ENCODE data around the gene KIAA1143.

The KIAA1143 gene

DNA sequence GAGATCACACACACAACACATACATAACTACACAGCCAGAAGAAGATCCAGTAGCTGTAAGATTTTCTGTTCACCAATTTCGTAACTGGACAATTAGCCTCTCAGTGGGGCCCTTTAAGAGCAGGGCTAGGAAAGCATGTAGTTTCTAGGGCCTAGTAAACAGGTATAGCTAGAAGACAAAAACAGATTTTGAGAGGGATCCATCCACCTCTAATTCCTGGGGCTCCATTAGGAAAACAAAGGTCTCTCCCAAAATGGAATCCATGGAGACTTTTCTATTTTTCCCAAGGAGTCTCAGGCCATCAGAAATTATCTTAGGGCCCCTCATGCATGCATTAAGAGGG, 10.7 kb upstream of the KIAA1143 start:
- Histone ChIP-seq H2AFZ (ENCODE audit: low read length) (no peak overlapping the region), H3K9me3 (ENCODE audit: insufficient read depth, low read depth, low read length) (peaks cover 16% of the 10 kb centered on the region; the same call in 1 of the 2 replicates), H3K27me3 (ENCODE audit: insufficient read depth, low read length, poor library complexity, severe bottlenecking) (no peaks in the 10 kb centered on the region), H3K4me3 (ENCODE audit: low read length, poor library complexity, severe bottlenecking) (no peak overlapping the region), H3K4me1 (ENCODE audit: insufficient read depth, low read length, poor library complexity, severe bottlenecking) (peaks cover 8% of the 10 kb centered on the region), H3K9ac (ENCODE audit: low read depth, low read length, poor library complexity, severe bottlenecking) (no peak overlapping the region), H4K20me1 (ENCODE audit: insufficient read depth, low read length, poor library complexity, severe bottlenecking) (no peaks in the 10 kb centered on the region), H3K79me2 (ENCODE audit: insufficient read depth, low read length) (peaks cover 73% of the 10 kb centered on the region), H3K9me2 (replicated peaks; ENCODE audit: low read depth, low read length) (no peaks in the 10 kb centered on the region), H3F3A (ENCODE audit: low read depth) (no peaks in the 10 kb centered on the region), H3K36me3 (ENCODE audit: insufficient read depth, low read length) (peaks cover 43% of the 10 kb centered on the region; the same call in 1 of the 2 replicates), H3K4me2 (ENCODE audit: low read depth, low read length, poor library complexity, severe bottlenecking) (no peak overlapping the region)
- TF ChIP-seq EZH2phosphoT487 (IDR thresholded peaks at IDR 0.05; ENCODE audit: borderline replicate concordance) = no peak
- TF ChIP-seq, protein P1, sequence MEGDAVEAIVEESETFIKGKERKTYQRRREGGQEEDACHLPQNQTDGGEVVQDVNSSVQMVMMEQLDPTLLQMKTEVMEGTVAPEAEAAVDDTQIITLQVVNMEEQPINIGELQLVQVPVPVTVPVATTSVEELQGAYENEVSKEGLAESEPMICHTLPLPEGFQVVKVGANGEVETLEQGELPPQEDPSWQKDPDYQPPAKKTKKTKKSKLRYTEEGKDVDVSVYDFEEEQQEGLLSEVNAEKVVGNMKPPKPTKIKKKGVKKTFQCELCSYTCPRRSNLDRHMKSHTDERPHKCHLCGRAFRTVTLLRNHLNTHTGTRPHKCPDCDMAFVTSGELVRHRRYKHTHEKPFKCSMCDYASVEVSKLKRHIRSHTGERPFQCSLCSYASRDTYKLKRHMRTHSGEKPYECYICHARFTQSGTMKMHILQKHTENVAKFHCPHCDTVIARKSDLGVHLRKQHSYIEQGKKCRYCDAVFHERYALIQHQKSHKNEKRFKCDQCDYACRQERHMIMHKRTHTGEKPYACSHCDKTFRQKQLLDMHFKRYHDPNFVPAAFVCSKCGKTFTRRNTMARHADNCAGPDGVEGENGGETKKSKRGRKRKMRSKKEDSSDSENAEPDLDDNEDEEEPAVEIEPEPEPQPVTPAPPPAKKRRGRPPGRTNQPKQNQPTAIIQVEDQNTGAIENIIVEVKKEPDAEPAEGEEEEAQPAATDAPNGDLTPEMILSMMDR (conservative IDR thresholded peaks at IDR 0.05; ENCODE audit: low read length) = no peak

DNA sequence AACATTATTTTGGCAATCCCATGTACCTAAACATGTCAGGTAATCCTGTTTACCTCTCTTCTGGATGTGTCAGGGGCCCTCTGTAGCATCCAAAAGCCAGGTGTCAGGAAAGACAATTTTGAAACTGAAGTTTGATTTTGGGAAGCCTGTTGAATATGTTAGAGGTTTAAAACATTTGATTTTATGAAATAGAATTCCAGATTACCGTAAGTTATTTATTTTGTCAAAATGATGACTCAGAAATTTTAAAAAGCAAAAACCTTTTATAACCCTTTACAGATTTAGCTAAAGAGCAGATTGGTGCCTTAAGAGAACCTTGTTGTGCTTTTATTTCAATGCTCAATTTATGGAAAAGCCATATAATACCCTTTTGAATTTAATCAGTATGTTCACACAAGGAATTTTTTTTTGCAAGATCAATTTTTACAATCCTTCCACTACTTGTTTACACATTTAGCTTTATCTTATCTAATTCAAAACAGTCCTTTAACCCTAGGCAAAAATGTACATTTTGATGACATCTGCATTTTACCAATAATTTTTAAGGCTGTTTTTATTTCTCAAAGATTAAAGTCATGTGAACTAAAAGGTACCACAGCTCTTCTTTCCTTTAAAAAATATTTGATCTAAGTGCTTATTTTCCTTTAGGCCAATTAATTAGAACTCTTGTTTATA, 10.1 kb upstream of the KIAA1143 start:
- Histone ChIP-seq H3K9me2 (replicated peaks; ENCODE audit: low read depth, low read length) (no peaks in the 10 kb centered on the region), H3K4me3 (ENCODE audit: low read length, poor library complexity, severe bottlenecking) (no peak overlapping the region), H3K9ac (ENCODE audit: low read depth, low read length, poor library complexity, severe bottlenecking) (no peak overlapping the region), H2AFZ (ENCODE audit: low read length) (no peak overlapping the region), H3F3A (ENCODE audit: low read depth) (no peaks in the 10 kb centered on the region), H4K20me1 (ENCODE audit: insufficient read depth, low read length, poor library complexity, severe bottlenecking) (no peaks in the 10 kb centered on the region), H3K27me3 (ENCODE audit: insufficient read depth, low read length, poor library complexity, severe bottlenecking) (no peaks in the 10 kb centered on the region), H3K9me3 (ENCODE audit: insufficient read depth, low read depth, low read length) (peaks cover 16% of the 10 kb centered on the region; the same call in 1 of the 2 replicates), H3K36me3 (ENCODE audit: insufficient read depth, low read length) (peaks cover 38% of the 10 kb centered on the region; the same call in 1 of the 2 replicates), H3K4me2 (ENCODE audit: low read depth, low read length, poor library complexity, severe bottlenecking) (no peak overlapping the region), H3K79me2 (ENCODE audit: insufficient read depth, low read length) (peaks cover 77% of the 10 kb centered on the region), H3K4me1 (ENCODE audit: insufficient read depth, low read length, poor library complexity, severe bottlenecking) (peaks cover 8% of the 10 kb centered on the region)
- TF ChIP-seq, protein P1 (conservative IDR thresholded peaks at IDR 0.05; ENCODE audit: low read length) = no peak
- TF ChIP-seq EZH2phosphoT487 (IDR thresholded peaks at IDR 0.05; ENCODE audit: borderline replicate concordance) = no peak

GRCh38 chr3:44764248-44764647, 2.8 kb upstream of the KIAA1143 start:
- Histone ChIP-seq H3K4me2 (ENCODE audit: low read depth, low read length, poor library complexity, severe bottlenecking) (peak overlapping the region; percentile 88), H3K79me2 (ENCODE audit: insufficient read depth, low read length) (peaks cover 92% of the 10 kb centered on the region), H4K20me1 (ENCODE audit: insufficient read depth, low read length, poor library complexity, severe bottlenecking) (no peaks in the 10 kb centered on the region), H3K36me3 (ENCODE audit: insufficient read depth, low read length) (no peaks in the 10 kb centered on the region), H2AFZ (ENCODE audit: low read length) (no peak overlapping the region), H3F3A (ENCODE audit: low read depth) (no peaks in the 10 kb centered on the region), H3K9ac (ENCODE audit: low read depth, low read length, poor library complexity, severe bottlenecking) (peak overlapping the region; percentile 41), H3K27me3 (ENCODE audit: insufficient read depth, low read length, poor library complexity, severe bottlenecking) (no peaks in the 10 kb centered on the region), H3K4me3 (ENCODE audit: low read length, poor library complexity, severe bottlenecking) (peak overlapping the region; percentile 91), H3K4me1 (ENCODE audit: insufficient read depth, low read length, poor library complexity, severe bottlenecking) (peaks cover 39% of the 10 kb centered on the region), H3K9me3 (ENCODE audit: insufficient read depth, low read depth, low read length) (0 out of 2 replicates have a peak, but pooled peaks cover 3% of the 10 kb centered on the region), H3K9me2 (replicated peaks; ENCODE audit: low read depth, low read length) (no peaks in the 10 kb centered on the region)
- no peak for TF ChIP-seq EZH2phosphoT487 (IDR thresholded peaks at IDR 0.05; ENCODE audit: borderline replicate concordance)
- TF ChIP-seq, protein P1 (conservative IDR thresholded peaks at IDR 0.05; ENCODE audit: low read length) = no peak
